ENCODE results near the gene NLGN1. TPM values are rescaled to one million over a fixed set of nuclear protein-coding genes. Genes with fewer than 3 reads are reported as not detected.

NLGN1 gene
- total and polyA plus RNA-seq, 2 of the 8 experiments (the other 6 are each of a cell fraction or from before 2014, with no cell fraction given), result 7.8 to 14.8 TPM

DNA sequence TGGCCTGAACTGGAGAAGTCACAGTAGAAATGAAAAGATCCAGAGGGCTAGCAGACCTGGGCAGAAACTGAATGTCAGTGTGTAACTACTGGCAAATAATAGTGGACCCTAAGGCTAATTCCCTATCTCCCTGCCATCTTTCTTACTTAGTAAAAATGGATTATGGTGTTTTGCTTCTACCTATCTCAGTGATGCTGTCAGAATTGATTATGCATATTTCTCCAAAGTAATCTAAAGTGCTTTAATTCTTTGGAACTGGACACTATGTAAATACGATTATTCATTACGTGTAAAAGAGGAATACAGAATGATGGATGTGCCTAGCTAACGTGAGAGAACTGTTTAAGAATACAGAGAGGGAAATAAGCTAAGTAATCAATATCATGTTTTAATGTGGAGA lies 651.9 kb downstream of the NLGN1 start:
- no peak overlapping the region for H4K91ac ChIP-seq (replicated peaks; ENCODE audit: insufficient read length, low read length)
- H3K9ac ChIP-seq (replicated peaks in 1 of 4; ENCODE audit: extremely low read depth in 1 of 4, low read depth in 3 of 4, low read length in 3 of 4), result no peak overlapping the region
- no peak overlapping the region for H2BK15ac ChIP-seq (ENCODE audit: low read length)
- CTCF ChIA-PET (ENCODE audit: partially characterized antibody), result interaction anchor here (0.8 to 1.5 kb wide), 2 partner anchors 40 to 56 kb away, joined by 3 read pairs; no protein-coding TSS in a partner anchor
- no peak overlapping the region for H2BK12ac ChIP-seq (ENCODE audit: low read depth, low read length)
- no peaks in the 10 kb centered on the region for H3K79me1 ChIP-seq (ENCODE audit: low read depth, low read length)
- H3K4me3 ChIP-seq (ENCODE audit: extremely low read depth in 1 of 4, insufficient read depth in 2 of 4, low read depth in 3 of 4, low read length in 4 of 4), result no peak overlapping the region
- H3K4me1 ChIP-seq (replicated peaks in 1 of 4; ENCODE audit: control insufficient read depth in 3 of 4, insufficient read depth in 4 of 4, low read length in 3 of 4), result no peaks in the 10 kb centered on the region; a peak in 1 of 7 replicates
- no peaks in the 10 kb centered on the region for H3K36me3 ChIP-seq (ENCODE audit: control insufficient read depth in 2 of 4, insufficient read depth in 4 of 4, low read length in 3 of 4)
- H3K4ac ChIP-seq (replicated peaks; ENCODE audit: insufficient read length, low read depth, low read length), result no peak overlapping the region
- no peaks in the 10 kb centered on the region for H3K9me3 ChIP-seq (ENCODE audit: insufficient read depth in 2 of 2, low read depth in 1 of 2, low read length in 1 of 2)
- no peaks in the 10 kb centered on the region for H4K20me1 ChIP-seq (replicated peaks in 1 of 2; ENCODE audit: control insufficient read depth in 1 of 2, insufficient read depth in 2 of 2, low read length in 2 of 2)
- H2AFZ ChIP-seq (ENCODE audit: low read length), result no peak overlapping the region
- no peak overlapping the region for H2BK5ac ChIP-seq (ENCODE audit: low read depth, low read length)
- no peak overlapping the region for H3K56ac ChIP-seq (replicated peaks; ENCODE audit: insufficient read length, low read depth, low read length)
- no peak overlapping the region for H2BK120ac ChIP-seq (replicated peaks; ENCODE audit: low read depth, low read length)
- H2BK20ac ChIP-seq (ENCODE audit: low read length), result no peak overlapping the region
- POLR2A ChIA-PET (ENCODE audit: partially characterized antibody), result no interaction called here
- H3K14ac ChIP-seq (ENCODE audit: insufficient read length), result no peak overlapping the region
- FAIRE-seq (no peak), DNase-seq (ENCODE audit: low read depth in 1 of 2, low spot score in 2 of 2) (no peak)
- H3K23me2 ChIP-seq (ENCODE audit: low read depth, low read length), result no peaks in the 10 kb centered on the region
- H3K79me2 ChIP-seq (ENCODE audit: control insufficient read depth in 1 of 2, insufficient read depth in 2 of 2, low read length in 2 of 2), result no peaks in the 10 kb centered on the region
- no peak overlapping the region for H4K5ac ChIP-seq (ENCODE audit: insufficient read length, low read depth, low read length)
- no peak overlapping the region for H3K23ac ChIP-seq (ENCODE audit: insufficient read length)
- H3K27me3 ChIP-seq (replicated peaks in 1 of 4; ENCODE audit: control insufficient read depth in 3 of 4, extremely low read depth in 1 of 4, insufficient read depth in 3 of 4, low read length in 3 of 4), result no peaks in the 10 kb centered on the region
- no peak overlapping the region for H3K4me2 ChIP-seq (ENCODE audit: insufficient read depth in 1 of 2, low read depth in 2 of 2, low read length in 2 of 2)
- no peak overlapping the region for H4K8ac ChIP-seq (ENCODE audit: extremely low read depth, insufficient read depth, low read length)
- no peak overlapping the region for H2AK5ac ChIP-seq (ENCODE audit: low read depth, low read length)
- TF ChIP-seq GABPA (IDR thresholded peaks at IDR 0.05; ENCODE audit: borderline replicate concordance, insufficient read depth, low read length), result no peak
- no peak for TF ChIP-seq HDAC2 (IDR thresholded peaks at IDR 0.05; ENCODE audit: borderline replicate concordance in 1 of 2, low read depth in 2 of 2, low read length in 2 of 2)
- TF ChIP-seq CEBPB (IDR thresholded peaks at IDR 0.05; ENCODE audit: low read depth, low read length), result no peak
- TF ChIP-seq CHD1 (IDR thresholded peaks at IDR 0.05; ENCODE audit: low read depth, low read length), result no peak
- no peak for TF ChIP-seq NRF1 (IDR thresholded peaks at IDR 0.05; ENCODE audit: low read depth, low read length)
- TF ChIP-seq TAF1 (IDR thresholded peaks at IDR 0.05; ENCODE audit: low read depth, low read length), result no peak
- no peak for TF ChIP-seq SIRT6 (IDR thresholded peaks at IDR 0.05; ENCODE audit: low read length)
- no peak for TF ChIP-seq POLR2AphosphoS5 (IDR thresholded peaks at IDR 0.05; ENCODE audit: low read depth, low read length)
- TF ChIP-seq SIX5 (IDR thresholded peaks at IDR 0.05; ENCODE audit: low read depth, low read length), result no peak
- TF ChIP-seq ASH2L (IDR thresholded peaks at IDR 0.05; ENCODE audit: low read length), result no peak
- TF ChIP-seq SP4 (IDR thresholded peaks at IDR 0.05; ENCODE audit: low read length), result no peak
- no peak for TF ChIP-seq JUND (IDR thresholded peaks at IDR 0.05; ENCODE audit: low read length)
- TF ChIP-seq YY1 (IDR thresholded peaks at IDR 0.05; ENCODE audit: low read depth, low read length), result no peak
- TF ChIP-seq TEAD4 (IDR thresholded peaks at IDR 0.05; ENCODE audit: low read depth, low read length), result no peak
- no peak for TF ChIP-seq RAD21 (IDR thresholded peaks at IDR 0.05 in 1 of 2, conservative IDR thresholded peaks at IDR 0.05 in 1 of 2; ENCODE audit: low read depth in 2 of 2, low read length in 2 of 2)
- no peak overlapping the region for H3K27ac ChIP-seq (ENCODE audit: low read depth, low read length)
- 94% methylated on average over 3 of the region's 3 CpGs; no CpG with 5 or more reads in 1 of the 2 experiments for WGBS, 2 experiments (ENCODE audit: extremely low coverage in 1 of 2, insufficient coverage in 1 of 2, insufficient read length in 1 of 2, insufficient replicate concordance in 2 of 2, low coverage in 1 of 2, low lambda C conversion rate in 2 of 2, missing lambda C conversion rate in 1 of 2)
- H3K18ac ChIP-seq (ENCODE audit: extremely low read depth, low read length), result no peak overlapping the region
